ENCODE measurements around the gene ARHGEF38. TPM values are rescaled to one million over a fixed set of nuclear protein-coding genes. Genes with fewer than 3 reads are reported as not detected.
"Not testable (repeated sequence)": the region's sequence is repeated elsewhere in the genome, so short reads cannot be mapped to it uniquely, and the experiment has no call there.

ARHGEF38 gene
- polyA plus RNA-seq, 4 donors, result 0.54 to 18.6 (median 2.8) TPM

- Histone ChIP-seq H3K27me3 (ENCODE audit: control insufficient read depth in 3 of 3, insufficient read depth in 3 of 3, low read length in 3 of 3) (no peaks in the 10 kb centered on the region), H3K4me3 (ENCODE audit: low read depth in 1 of 3, low read length in 3 of 3) (no peak overlapping the region), H3K4me1 (ENCODE audit: control insufficient read depth in 3 of 3, insufficient read depth in 2 of 3, low read depth in 1 of 3, low read length in 2 of 3) (peaks cover 0 to 6% (median 0%) of the 10 kb centered on the region in 3 donors), H3K9me3 (ENCODE audit: control insufficient read depth in 2 of 2, insufficient read depth in 1 of 2, low read depth in 1 of 2, low read length in 1 of 2) (no peaks in the 10 kb centered on the region), H3K36me3 (ENCODE audit: control insufficient read depth in 3 of 3, insufficient read depth in 2 of 3, low read depth in 1 of 3, low read length in 3 of 3) (peaks cover 0 to 2% (median 2%) of the 10 kb centered on the region in 3 donors), H3K27ac (ENCODE audit: low read depth in 1 of 3, low read length in 2 of 3) (peak overlapping the region in 1 of 3 donors; percentile 67)
- WGBS, 3 donors, result 35 to 60% (median 43%) methylated on average over 2 of the region's 2 CpGs
- FAIRE-seq (no peak), DNase-seq (peak; percentile 63 to 72)
Observed at GRCh38 chr4:105719204-105719603, 166.8 kb downstream of the ARHGEF38 start.

GRCh38 chr4:105725623-105726022 is 173.2 kb downstream of the ARHGEF38 start:
- FAIRE-seq (no peak), DNase-seq (no peak)
- no peak overlapping the region for H3K4me3 ChIP-seq (ENCODE audit: low read depth in 1 of 3, low read length in 3 of 3)
- no peaks in the 10 kb centered on the region for H3K9me3 ChIP-seq (ENCODE audit: control insufficient read depth in 2 of 2, insufficient read depth in 1 of 2, low read depth in 1 of 2, low read length in 1 of 2)
- no peaks in the 10 kb centered on the region for H3K4me1 ChIP-seq (ENCODE audit: control insufficient read depth in 3 of 3, insufficient read depth in 2 of 3, low read depth in 1 of 3, low read length in 2 of 3)
- no peak overlapping the region for H3K27ac ChIP-seq (ENCODE audit: low read depth in 1 of 3, low read length in 2 of 3)
- no peaks in the 10 kb centered on the region for H3K27me3 ChIP-seq (ENCODE audit: control insufficient read depth in 3 of 3, insufficient read depth in 3 of 3, low read length in 3 of 3)
- 89 to 94% (median 92%) methylated on average over 2 of the region's 2 CpGs for WGBS, 3 donors
- H3K36me3 ChIP-seq (ENCODE audit: control insufficient read depth in 3 of 3, insufficient read depth in 2 of 3, low read depth in 1 of 3, low read length in 3 of 3), result peaks cover 0 to 3% (median 0%) of the 10 kb centered on the region in 3 donors

GRCh38 chr4:105729895-105730294 is 177.5 kb downstream of the ARHGEF38 start:
- not testable (repeated sequence) for DNase-seq; H3K36me3 ChIP-seq (ENCODE audit: control insufficient read depth in 3 of 3, insufficient read depth in 2 of 3, low read depth in 1 of 3, low read length in 3 of 3); H3K4me1 ChIP-seq (ENCODE audit: control insufficient read depth in 3 of 3, insufficient read depth in 2 of 3, low read depth in 1 of 3, low read length in 2 of 3); FAIRE-seq; H3K27me3 ChIP-seq (ENCODE audit: control insufficient read depth in 3 of 3, insufficient read depth in 3 of 3, low read length in 3 of 3); H3K27ac ChIP-seq (ENCODE audit: low read depth in 1 of 3, low read length in 2 of 3); H3K9me3 ChIP-seq (ENCODE audit: control insufficient read depth in 2 of 2, insufficient read depth in 1 of 2, low read depth in 1 of 2, low read length in 1 of 2); H3K4me3 ChIP-seq (ENCODE audit: low read depth in 1 of 3, low read length in 3 of 3)
- 91 to 97% (median 94%) methylated on average over 4 of the region's 4 CpGs for WGBS, 3 donors

Other genes with a start within 250 kb of the ARHGEF38 start
- gene PPA2, start 78.6 kb upstream of the ARHGEF38 start, polyA plus RNA-seq, result 100 to 1,000 TPM in 3 of 4 donors, 10 to 100 TPM in 1; 87.0 to 129 (median 108) TPM
- 10 to 100 TPM; 18.9 to 23.9 (median 21.5) TPM for gene INTS12, start 156.1 kb downstream of the ARHGEF38 start, polyA plus RNA-seq
- gene GSTCD, start 156.2 kb downstream of the ARHGEF38 start, polyA plus RNA-seq, result 1 to 10 TPM; 1.4 to 8.7 (median 3.3) TPM

All from small intestine (tissue), 7 donors.